Activated T-helper 1 cell treated with anti-CD3 and anti-CD28 coated beads, Interleukin-2, amount 50 U/mL, for 16 hours (primary cell): ENCODE results near the gene KIAA0930.
A peak's percentile ranks its signal among the peaks of the same experiment; 100 is the strongest.

ENCODE experiments used
- DNase-seq, 2 donors: peaks; one replicate each; pipeline ENCODE4 v3.0.0-alpha.2; 2020; ENCODE audit warnings: low read depth in 1 of 2, low spot score in 1 of 2

The KIAA0930 gene

GRCh38 chr22:45221201-45221600 is 19.5 kb downstream of the KIAA0930 start:
- no peak for DNase-seq

DNA sequence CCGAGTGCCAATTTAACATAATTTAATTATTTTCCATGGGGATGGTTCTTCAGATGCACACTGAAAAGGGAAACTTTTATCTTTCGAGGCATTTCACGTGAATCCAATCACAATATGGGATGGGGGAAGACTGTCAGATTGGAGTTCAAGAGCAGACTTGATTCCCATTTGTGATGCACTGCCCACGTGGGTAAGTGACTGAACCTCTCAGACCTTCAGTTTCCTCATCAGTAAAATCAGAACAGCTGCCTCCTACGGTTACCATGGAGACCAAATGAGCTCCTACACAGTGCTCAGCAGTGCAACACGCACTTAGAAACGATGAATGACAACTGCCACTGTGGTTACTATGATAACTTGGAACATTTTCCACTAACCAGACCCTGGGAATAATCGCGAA is 21.7 kb downstream of the KIAA0930 start:
- DNase-seq: no peak

- DNase-seq: no peak
Measured at GRCh38 chr22:45217806-45218205, 22.9 kb downstream of the KIAA0930 start.

DNA sequence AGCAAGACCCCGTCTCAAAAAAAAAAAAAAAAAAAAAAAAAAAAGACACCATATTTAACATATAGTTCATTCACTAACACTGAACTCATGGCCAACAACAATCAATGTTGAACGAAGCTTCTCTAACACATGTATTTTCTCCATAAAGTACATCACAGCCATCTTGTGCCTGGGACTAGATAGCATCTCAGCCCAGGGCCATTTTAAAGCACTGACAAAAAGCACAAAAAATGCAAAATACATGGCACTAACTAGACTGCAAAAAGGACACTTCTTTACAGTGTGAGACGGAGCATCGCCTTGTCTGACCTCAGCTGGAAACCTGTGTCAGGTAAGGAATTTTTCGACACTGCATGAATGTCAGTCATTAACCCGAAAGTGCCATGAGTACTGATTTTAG is 23.3 kb downstream of the KIAA0930 start:
- DNase-seq: no peak

- no peak for DNase-seq
Measured at GRCh38 chr22:45216133-45217003, 24.3 kb downstream of the KIAA0930 start.

GRCh38 chr22:45212992-45213751 is 27.5 kb downstream of the KIAA0930 start:
- DNase-seq: no peak

DNA sequence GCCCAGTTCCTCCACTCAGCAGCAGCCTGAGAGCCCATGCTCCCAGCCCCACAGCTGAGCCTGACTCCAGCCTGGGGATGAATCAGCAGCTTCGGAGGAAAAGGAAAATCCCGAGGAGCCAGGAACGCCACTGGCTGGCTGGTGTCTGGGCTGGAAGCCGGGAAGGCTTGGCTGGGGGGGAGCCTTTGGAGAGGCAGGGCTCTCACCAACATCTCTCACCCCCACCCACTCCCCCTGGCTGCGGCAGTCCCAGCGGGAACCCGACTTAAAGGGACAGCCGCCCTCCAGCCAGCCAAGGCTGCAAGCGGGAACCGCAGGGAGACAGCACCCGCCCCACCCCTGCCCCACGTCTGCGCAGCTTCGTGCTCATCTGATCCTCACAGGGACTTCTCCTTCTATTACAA is 28.4 kb downstream of the KIAA0930 start:
- DNase-seq: no peak

GRCh38 chr22:45211848-45212247 is 28.8 kb downstream of the KIAA0930 start:
- no peak for DNase-seq

DNA sequence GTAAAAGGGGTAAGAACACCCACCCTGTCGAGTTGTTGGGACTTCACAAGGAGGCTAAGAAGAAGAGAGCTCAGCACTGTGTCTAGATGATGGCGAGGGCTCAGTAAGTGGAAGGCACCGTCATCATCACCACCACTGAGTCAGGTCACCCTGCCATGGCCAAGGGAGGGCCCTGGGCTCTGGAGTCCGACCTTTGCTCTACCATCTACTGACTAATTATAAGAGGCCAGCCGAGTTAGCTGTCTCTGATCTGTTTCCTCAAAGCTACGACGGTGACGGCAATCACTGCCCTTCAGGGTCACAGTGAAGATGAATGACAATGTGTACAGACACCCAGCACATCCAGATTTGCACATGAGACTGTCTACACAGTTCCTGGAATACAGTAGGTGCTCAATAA is 29.3 kb downstream of the KIAA0930 start:
- no peak for DNase-seq

- no peak for DNase-seq
Measured at GRCh38 chr22:45210991-45211390, 29.7 kb downstream of the KIAA0930 start.

DNA sequence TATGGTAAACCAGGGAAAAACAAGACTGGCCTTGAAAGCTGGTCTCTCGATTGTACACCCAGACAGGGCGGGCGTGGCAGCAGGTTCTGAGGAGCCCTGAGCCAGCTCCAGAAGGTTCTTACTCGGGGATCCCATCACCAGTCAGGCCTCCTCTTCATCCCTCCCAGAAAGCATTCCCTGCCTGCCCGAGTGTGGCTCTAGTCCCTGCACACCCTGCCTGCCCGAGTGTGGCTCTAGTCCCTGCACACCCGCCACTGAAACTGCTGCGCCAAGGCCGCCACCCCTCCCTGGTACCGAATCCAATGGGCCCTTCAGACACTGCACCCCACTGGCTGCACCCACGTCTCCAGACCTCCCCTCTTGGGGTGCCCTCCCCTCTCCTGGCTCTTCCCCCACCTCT is 30.1 kb downstream of the KIAA0930 start:
- no peak for DNase-seq

DNA sequence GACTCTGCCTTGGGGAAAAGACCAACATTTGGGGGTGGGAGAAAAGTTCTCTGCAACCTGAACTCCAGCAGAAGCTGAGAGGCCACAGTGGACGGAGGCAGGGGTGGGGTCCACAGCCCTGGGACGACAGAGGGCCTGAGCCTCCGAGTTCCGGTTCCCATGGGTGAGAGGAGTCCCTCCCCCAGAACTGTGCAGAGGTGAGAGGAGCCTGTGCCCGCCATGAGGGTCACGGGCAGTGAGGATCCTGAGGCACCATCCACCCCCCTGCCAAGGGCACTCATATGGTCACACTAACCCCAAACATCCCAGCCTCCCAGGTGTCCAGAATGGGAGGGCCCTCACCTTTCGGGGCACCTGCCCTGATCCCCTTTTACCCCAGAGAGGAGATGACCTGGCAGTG is 30.5 kb downstream of the KIAA0930 start:
- no peak for DNase-seq

GRCh38 chr22:45208993-45209838 is 31.5 kb downstream of the KIAA0930 start:
- peak in 1 of 2 donors; percentile 6 for DNase-seq

DNA sequence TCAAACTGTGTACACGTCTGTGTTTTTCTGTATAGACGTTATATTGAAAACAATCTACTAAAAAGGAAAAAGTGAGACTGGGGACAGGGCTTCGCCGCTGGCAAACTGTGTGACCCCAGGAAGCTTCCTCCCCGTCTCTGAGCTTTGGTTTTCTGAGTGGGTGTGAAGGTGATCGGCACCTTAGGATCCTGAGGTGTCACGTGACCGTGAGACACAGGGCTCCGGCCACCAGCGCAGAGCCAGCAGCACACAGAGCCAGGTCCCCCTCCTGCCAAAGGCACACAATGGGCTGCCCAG is 32.0 kb downstream of the KIAA0930 start:
- no peak for DNase-seq

DNA sequence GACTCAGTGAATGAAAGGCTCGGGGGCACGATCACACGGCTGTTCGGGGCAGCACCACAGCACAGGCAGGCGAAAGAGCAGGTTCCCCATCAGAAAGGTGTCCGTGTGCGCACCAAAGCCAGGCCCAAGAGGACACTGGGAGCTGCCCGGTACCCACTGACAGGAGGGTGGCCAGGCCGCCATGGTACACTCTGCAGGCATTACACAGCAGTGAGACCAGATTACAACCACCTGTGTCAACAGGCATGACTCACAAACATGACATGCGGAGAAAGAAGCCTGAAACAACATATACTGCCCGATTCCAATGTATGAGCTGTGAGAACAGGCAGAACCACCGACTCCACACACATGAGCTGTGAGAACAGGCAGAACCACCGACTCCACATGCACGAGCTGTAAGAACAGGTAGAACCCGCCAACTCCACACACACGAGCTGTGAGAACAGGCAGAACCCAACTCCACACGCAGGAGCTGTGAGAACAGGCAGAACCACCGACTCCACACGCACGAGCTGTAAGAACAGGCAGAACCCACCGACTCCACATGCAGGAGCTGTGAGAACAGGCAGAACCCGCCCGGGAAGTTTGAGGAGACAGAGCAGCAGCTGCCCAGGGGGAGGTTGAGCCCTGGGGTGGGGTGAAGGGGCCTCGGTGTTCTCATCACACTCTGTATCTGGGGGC is 32.6 kb downstream of the KIAA0930 start:
- DNase-seq: no peak

DNA sequence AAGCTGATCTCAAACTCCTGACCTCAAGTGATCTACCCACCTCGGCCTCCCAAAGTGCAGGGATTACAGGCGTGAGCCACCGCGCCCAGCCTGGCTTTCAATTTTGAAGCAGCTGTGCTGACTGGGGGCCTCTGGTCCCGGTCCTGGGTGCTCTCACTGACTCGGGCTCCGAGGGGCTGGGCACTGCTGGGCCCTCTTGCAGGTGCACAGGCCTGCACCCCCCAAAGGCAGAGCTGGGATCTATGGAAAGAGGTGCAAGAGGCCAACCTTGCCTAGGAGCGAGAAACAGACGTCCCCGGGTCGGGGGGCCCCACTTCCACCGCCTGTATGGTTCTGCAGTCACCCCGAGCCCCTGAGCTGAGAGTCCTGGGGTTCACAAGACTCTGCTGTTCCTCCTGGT is 33.2 kb downstream of the KIAA0930 start:
- no peak for DNase-seq

DNA sequence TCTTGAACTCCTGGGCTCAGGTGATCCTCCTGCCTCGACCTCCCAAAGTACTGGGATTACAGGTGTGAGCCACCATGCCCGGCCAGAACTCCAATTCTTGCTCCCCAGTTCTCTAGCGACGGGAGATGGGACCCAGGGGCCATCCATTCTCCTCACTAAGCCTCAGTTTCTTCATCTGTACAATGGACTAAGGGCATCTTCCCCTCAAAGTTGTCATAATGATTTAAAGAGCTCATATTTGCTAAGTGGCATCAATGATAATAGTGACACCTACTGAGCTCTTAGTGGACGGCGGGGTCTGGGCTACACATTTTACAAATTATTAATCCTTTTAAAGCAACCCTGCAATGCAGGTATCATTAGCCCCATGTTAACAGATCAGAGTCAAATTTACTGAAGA is 34.5 kb downstream of the KIAA0930 start:
- no peak for DNase-seq

- no peak for DNase-seq
Measured at GRCh38 chr22:45205276-45205925, 35.3 kb downstream of the KIAA0930 start.

DNA sequence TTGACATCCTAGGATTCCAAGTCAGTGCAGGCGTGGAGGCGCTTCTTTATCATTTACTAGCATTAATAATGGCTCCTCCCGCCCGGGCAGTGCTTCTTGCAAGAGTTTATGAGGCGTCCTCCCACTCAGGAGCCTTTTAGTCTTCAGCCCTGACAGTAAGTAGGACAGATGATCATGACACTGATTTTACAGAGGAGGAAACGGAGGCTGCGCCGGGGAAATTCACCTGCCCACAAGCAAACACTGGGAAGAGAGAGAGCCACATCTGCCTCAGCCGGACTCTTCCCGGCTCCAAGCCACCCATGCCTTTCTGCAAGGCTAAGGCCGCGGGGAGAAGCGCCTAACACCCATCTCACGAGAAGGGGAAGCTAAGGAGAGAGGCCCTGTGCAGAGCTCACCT is 35.9 kb downstream of the KIAA0930 start:
- no peak for DNase-seq

DNA sequence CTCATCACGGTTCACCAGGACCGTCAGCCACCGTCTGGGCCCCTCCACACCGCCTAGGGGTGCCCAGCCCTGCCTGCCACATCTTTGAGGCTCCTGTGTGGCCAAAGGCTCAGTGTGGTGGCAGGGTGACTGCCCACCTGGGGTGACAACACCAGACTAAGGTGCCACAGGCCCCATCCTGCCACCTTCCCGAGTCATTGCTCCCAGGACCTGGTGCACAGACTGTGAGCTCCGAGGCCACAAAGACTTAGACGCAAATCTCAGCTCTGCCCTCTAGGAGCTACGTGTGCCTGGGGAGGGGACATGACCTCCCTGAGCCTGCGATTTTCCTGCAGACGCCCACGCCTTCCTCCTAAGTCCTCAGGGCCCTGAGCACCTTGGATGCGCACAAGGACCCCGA is 36.5 kb downstream of the KIAA0930 start:
- no peak for DNase-seq
